VCaP (cell line): ENCODE measurements around the gene NCAPG2.

Source experiments
- H3K27ac ChIP-seq: fragments of 450-650 bp; 2 replicates; pipeline ENCODE4 v1.5.1; 2017
- TF ChIP-seq, protein P1 (sequence below): fragments of 450-650 bp; conservative IDR thresholded peaks from 2 replicates; pipeline ENCODE4 v1.5.1; 2017; ENCODE audit warnings: mild to moderate bottlenecking, moderate library complexity

The NCAPG2 gene

DNA sequence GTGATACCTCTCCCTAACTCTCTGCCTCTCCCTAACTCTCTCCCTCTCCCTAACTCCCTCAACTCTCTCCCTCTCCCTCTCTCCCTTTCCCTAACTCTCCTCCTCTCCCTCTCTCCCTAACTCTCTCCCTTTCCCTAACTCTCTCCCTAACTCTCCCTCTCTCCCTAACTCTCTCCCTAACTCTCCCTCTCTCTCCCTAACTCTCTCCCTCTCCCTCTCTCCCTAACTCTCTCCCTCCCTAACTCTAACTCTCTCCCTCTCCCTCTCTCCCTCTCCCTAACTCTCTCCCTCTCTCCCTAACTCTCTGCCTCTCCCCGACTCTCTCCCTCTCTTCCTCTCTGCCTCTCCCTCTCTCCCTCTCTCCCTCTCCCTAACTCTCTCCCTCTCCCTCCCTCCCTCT, 115.0 kb downstream of the NCAPG2 start:
- H3K27ac ChIP-seq, result peak overlapping the region; percentile 90
- TF ChIP-seq, protein P1, sequence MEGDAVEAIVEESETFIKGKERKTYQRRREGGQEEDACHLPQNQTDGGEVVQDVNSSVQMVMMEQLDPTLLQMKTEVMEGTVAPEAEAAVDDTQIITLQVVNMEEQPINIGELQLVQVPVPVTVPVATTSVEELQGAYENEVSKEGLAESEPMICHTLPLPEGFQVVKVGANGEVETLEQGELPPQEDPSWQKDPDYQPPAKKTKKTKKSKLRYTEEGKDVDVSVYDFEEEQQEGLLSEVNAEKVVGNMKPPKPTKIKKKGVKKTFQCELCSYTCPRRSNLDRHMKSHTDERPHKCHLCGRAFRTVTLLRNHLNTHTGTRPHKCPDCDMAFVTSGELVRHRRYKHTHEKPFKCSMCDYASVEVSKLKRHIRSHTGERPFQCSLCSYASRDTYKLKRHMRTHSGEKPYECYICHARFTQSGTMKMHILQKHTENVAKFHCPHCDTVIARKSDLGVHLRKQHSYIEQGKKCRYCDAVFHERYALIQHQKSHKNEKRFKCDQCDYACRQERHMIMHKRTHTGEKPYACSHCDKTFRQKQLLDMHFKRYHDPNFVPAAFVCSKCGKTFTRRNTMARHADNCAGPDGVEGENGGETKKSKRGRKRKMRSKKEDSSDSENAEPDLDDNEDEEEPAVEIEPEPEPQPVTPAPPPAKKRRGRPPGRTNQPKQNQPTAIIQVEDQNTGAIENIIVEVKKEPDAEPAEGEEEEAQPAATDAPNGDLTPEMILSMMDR, result no peak

DNA sequence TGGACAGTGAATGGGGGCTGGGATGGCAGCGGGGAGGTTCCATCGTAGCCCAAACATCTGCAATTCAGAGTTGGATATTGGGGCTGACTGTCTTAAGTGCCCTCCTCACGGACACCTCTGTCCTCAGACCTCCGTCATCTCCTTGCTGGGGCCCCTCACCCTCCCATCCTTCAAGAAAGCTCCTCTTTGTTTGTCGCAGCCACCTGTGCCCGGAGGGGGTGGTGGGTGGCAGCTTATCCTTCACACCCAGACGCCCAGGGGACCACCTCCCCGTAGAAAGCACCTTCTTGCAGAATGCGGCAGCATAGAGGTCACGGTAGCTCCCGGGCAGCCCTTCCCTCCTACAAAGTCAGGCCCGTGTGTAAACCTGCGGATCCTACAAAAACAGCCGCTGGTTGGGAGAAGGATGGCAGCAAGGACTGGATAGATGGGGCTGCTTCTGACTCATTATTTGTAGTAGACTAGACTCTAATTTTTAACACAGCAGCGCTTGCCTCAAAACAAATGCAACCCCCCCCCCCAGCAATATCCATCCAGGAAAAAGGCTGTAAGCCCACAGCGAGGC, 115.6 kb downstream of the NCAPG2 start:
- peak overlapping the region; percentile 90 for H3K27ac ChIP-seq
- TF ChIP-seq, protein P1, result no peak

DNA sequence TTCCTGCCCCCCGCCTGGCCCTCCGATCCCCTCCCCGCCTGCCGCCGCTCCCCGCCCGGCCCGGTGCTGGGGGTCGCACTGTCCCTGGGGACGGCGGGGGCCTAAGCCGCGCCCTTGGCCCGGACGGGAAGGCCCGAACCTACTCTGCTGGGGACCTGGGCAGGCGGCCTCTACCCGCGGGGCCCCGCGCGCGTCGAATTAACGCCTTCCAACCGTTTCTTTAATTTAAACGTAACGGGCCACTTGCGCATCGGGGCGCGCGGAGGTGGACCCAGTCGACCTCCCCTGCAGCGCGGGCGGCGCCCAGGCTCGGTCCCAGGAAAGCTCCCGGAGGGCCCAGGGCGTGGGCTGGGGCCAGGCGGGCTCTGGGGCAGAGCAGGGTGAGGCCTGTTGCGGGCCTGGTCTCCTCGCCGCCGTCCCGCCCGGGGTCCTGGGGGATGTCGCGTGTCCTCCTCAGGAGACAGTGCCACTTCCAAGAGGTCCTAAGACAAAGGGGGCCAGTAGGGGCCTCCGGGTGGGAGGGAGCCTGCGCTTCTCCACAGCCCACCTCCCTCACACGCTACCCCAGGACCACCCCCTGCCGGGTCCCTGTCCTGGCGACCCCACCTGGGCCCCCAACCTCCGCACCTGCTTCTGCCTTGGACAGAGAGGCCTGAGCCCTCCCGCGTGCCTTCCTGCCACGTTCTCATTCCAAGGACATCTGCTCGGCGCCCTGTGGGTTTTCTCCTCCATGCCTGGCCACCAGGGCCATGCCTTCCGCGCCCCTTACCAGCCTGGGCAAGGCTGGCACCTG, 116.3 kb downstream of the NCAPG2 start:
- H3K27ac ChIP-seq, result peak overlapping the region; percentile 90
- TF ChIP-seq, protein P1, result no peak

DNA sequence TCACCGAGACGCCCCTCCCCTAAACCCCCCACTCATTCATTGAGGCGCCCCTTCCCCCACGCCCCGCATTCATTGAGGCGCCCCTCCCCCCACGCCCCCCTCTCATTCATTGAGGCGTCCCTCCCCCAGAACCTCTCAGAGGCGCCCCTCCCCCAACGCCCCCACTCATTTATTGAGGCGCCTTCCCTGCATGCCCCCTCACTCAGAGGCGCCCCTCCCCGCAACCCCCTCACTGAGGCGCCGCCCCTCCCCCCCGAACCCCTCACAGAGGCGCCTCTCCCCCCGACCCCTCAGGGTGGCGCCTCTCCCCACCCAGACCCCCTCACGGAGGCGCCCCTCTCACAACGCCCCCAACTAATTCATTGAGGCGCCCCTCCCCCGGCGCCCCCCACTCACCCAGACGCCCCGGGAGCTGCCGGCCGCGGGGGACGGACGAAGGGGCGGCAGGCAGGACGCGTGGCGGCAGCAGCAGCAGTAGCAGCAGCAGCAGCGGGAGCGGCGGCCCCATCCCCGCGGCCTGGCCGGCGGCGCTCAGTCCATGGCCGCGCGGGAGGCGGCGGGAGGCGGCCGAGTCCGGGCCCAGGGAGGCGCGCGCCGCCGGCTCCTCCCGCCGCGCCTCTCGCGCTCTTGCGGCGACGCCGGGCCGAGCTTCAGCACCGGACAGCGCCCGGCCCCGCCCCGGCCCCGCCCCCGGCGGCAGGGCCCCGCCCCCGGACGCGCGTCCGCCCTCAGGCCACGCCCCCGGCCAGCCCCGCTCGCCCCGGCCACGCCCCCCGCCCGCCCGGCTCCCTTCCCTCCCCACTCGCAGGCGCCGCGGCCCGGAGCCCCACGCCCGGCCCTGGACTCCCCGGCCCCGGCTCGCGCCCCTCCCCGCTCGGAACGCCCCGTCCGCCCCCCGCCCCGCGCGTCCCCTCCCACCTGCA, 117.2 kb downstream of the NCAPG2 start, which contains the start of gene PTPRN2:
Gene PTPRN2 (minus strand): TSS at position 662 of the 923 bp plus-strand sequence.
- TF ChIP-seq, protein P1, result no peak

DNA sequence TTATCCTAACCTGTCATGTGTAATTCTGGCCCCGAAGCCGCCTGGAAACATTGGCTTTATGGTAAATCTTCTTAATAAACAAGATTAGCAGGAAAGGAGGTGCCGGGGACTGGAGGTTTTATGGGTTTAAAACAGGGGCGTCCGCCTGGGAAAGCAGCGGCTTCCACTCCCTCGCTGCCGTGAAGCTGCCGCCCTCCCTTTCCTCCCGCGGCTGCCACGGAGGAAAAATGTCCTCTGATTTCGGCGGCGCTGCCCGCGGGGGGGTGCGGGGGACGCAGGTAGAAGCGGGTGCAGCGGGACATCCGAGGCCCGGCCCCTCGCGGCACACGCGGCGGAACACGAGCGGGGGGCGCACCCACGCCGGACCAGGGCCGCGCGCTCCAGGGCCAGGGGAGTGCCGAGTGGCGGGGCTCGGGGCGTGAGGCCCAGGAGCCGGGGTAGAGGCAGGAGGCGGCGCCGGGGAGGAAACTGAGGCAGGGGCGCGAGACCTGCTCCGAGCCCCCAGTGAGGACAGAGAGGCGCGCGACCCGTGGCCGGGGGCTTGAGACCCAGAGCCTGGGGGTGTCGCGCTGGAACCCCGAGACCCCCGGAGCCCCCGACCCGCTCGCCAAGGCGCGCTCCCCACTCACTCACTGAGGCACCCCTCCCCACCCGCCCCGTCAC, 118.0 kb downstream of the NCAPG2 start:
- TF ChIP-seq, protein P1, result no peak
- peak overlapping the region; percentile 90 for H3K27ac ChIP-seq

More for the DNA sequence above, 117.2 kb downstream of the NCAPG2 start, which contains the start of gene PTPRN2:
- H3K27ac ChIP-seq, result peak within 1 kb of the TSS; percentile 90

DNA sequence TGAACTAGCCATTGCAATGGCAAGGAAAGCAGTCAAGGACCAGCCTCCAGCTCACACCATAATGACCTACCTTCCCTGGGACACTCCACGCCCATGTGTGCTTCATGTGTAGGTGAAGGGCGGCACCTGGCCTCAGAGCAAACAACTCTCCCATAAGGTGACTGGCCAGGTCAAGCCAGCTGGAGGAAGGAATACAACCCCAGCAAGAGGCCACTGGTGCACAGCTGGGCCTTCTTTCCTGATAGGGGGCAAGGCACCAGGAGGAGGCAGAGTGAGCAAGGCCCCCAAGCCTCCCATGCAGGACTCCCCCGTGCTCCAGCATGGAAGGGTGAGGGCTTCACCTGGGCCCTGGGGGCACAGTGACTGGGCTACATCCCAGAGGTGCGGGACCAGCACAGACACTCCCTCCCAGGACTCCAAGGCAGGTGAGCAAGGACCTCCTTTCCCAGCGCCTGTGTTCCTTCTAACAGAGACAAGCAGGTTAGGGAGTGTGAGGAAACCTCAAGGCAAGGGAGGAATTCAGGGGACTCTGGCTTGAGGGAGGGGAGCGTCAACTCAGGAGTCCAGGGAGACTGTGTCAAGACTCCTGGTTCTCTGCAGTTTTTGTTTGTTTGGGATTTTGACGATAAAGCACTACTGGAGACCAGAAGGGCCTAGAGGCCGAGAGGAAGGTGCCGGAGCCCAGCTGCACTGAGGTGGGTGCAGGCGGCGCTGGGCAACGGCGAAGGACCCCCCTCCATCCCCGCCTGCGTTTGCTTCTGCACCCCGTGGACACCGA, 118.7 kb downstream of the NCAPG2 start:
- TF ChIP-seq, protein P1, result no peak
- H3K27ac ChIP-seq, result peak overlapping the region; percentile 90
